ENCODE data around the gene PRKN.

DNA sequence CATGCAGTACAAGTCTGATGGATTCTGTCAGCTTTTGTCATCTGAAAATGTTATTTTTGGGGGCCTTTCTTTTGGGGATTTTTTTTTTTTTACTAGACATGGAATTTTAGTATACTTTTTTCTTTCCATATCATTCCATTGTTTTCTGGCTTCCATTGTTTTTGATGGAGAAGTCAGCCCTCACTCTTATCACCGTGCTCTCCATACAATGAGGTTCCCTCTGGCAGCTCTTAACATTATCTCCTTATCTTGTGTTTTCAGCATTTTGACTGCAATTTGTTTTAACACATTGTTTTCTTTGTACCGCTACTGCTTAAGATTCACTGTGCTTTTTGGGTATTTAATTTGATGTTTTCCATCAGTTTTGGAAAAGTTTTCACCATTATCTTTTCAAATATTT is 1262.2 kb downstream of the PRKN start:
- TF ChIP-seq EZH2phosphoT487 (IDR thresholded peaks at IDR 0.05; ENCODE audit: insufficient read depth, low read depth) (no peak), EZH2 (IDR thresholded peaks at IDR 0.05; ENCODE audit: insufficient read depth, poor library complexity, severe bottlenecking) (no peak)
